Mesenchymal stem cell (in vitro differentiated cells and primary cell): ENCODE measurements around the gene MLLT3.
"Not testable (repeated sequence)": the region's sequence is repeated elsewhere in the genome, so short reads cannot be mapped to it uniquely, and the experiment has no call there.

Source experiments
- DNase-seq: peaks from one replicate; pipeline ENCODE4 v3.0.0-alpha.2; 2013
- H2AFZ ChIP-seq: one replicate; pipeline ENCODE4 v1.6.1; 2013; ENCODE audit warnings: low read depth, mild to moderate bottlenecking, control low read depth, inconsistent platforms, low read length, moderate library complexity
- H2AK5ac ChIP-seq: 2 replicates; pipeline ENCODE4 v1.6.1; 2013; ENCODE audit warnings: low read length, moderate library complexity, mild to moderate bottlenecking, inconsistent platforms; ENCODE audit not compliant: severe bottlenecking
- H2BK120ac ChIP-seq: one replicate; pipeline ENCODE4 v1.6.1; 2013; ENCODE audit warnings: low read depth, mild to moderate bottlenecking, inconsistent platforms, low read length, moderate library complexity
- H2BK12ac ChIP-seq, 2 experiments: one replicate each; pipeline ENCODE4 v1.6.1; 2013; ENCODE audit warnings: inconsistent platforms in 2 of 2, low read length in 2 of 2, mild to moderate bottlenecking in 2 of 2, moderate library complexity in 2 of 2, control low read depth in 1 of 2
- H2BK15ac ChIP-seq: one replicate; pipeline ENCODE4 v1.6.1; 2013; ENCODE audit warnings: mild to moderate bottlenecking, low read depth, inconsistent platforms; ENCODE audit not compliant: poor library complexity, severe bottlenecking
- H2BK5ac ChIP-seq: 2 replicates; pipeline ENCODE4 v1.6.1; 2013; ENCODE audit warnings: low read depth, mild to moderate bottlenecking, low read length, control low read depth, inconsistent platforms; ENCODE audit not compliant: poor library complexity, severe bottlenecking
- H3K14ac ChIP-seq, 2 experiments: one replicate each; pipeline ENCODE4 v1.6.1; 2013; ENCODE audit warnings: inconsistent platforms in 2 of 2, low read length in 2 of 2, control low read depth in 1 of 2, mild to moderate bottlenecking in 1 of 2, moderate library complexity in 1 of 2
- H3K18ac ChIP-seq, 2 experiments: one replicate each; pipeline ENCODE4 v1.6.1; 2013; ENCODE audit warnings: inconsistent platforms in 2 of 2, low read length in 2 of 2, control low read depth in 1 of 2, low read depth in 1 of 2, mild to moderate bottlenecking in 1 of 2
- H3K23ac ChIP-seq, 2 experiments: one replicate each; pipeline ENCODE4 v1.6.1; 2013; ENCODE audit warnings: inconsistent platforms in 2 of 2, low read length in 2 of 2, mild to moderate bottlenecking in 2 of 2, moderate library complexity in 2 of 2, control low read depth in 1 of 2
- H3K27ac ChIP-seq: 2 replicates; pipeline ENCODE4 v1.5.1; 2013; ENCODE audit warnings: mild to moderate bottlenecking, moderate library complexity, low read length, control low read depth, inconsistent platforms; ENCODE audit not compliant: poor library complexity, severe bottlenecking
- H3K27me3 ChIP-seq, 2 experiments: 2 replicates each; pipeline versions ENCODE4 v1.6.1 to v1.7.0; 2013; ENCODE audit warnings: low read length in 2 of 2, mild to moderate bottlenecking in 2 of 2, moderate library complexity in 2 of 2, control low read depth in 1 of 2, inconsistent platforms in 1 of 2; ENCODE audit not compliant: control insufficient read depth in 1 of 2, insufficient read depth in 1 of 2
- H3K36me3 ChIP-seq, 2 experiments: 2 replicates each; pipeline versions ENCODE4 v1.6.1 to v1.7.0; 2013; ENCODE audit warnings: low read length in 2 of 2, control low read depth in 1 of 2, inconsistent platforms in 1 of 2, low read depth in 1 of 2, mild to moderate bottlenecking in 1 of 2; ENCODE audit not compliant: insufficient read depth in 2 of 2, control insufficient read depth in 1 of 2
- H3K4ac ChIP-seq, 2 experiments: one replicate each; pipeline ENCODE4 v1.6.1; 2013; ENCODE audit warnings: inconsistent platforms in 2 of 2, low read length in 2 of 2, mild to moderate bottlenecking in 2 of 2, moderate library complexity in 2 of 2, control low read depth in 1 of 2, low read depth in 1 of 2
- H3K4me1 ChIP-seq: 2 replicates; pipeline ENCODE4 v1.6.1; 2013; ENCODE audit warnings: low read depth, low read length, control low read depth; ENCODE audit not compliant: control insufficient read depth, insufficient read depth
- H3K4me2 ChIP-seq: 2 replicates; pipeline ENCODE4 v1.6.1; 2013; ENCODE audit warnings: low read length, mild to moderate bottlenecking, inconsistent platforms; ENCODE audit not compliant: poor library complexity, severe bottlenecking
- H3K4me3 ChIP-seq, 2 experiments: 2 replicates each; pipeline versions ENCODE4 v1.5.1 to v1.7.0; 2013; ENCODE audit warnings: low read length in 2 of 2, mild to moderate bottlenecking in 2 of 2, control low read depth in 1 of 2, low read depth in 1 of 2; ENCODE audit not compliant: insufficient read depth in 1 of 2
- H3K79me1 ChIP-seq: replicated peaks from 2 replicates; pipeline ENCODE4 v1.6.1; 2013; ENCODE audit warnings: mild to moderate bottlenecking, control low read depth, low read length, inconsistent platforms; ENCODE audit not compliant: poor library complexity, severe bottlenecking
- H3K9ac ChIP-seq: 2 replicates; pipeline ENCODE4 v1.7.0; 2013; ENCODE audit warnings: mild to moderate bottlenecking, low read length, moderate library complexity
- H3K9me3 ChIP-seq: 2 replicates; pipeline ENCODE4 v1.7.0; 2013; ENCODE audit warnings: mild to moderate bottlenecking, low read length; ENCODE audit not compliant: control insufficient read depth
- H4K8ac ChIP-seq: one replicate; pipeline ENCODE4 v1.6.1; 2013; ENCODE audit warnings: inconsistent platforms, mild to moderate bottlenecking, low read length, moderate library complexity
- H4K91ac ChIP-seq: one replicate; pipeline ENCODE4 v1.6.1; 2013; ENCODE audit warnings: mild to moderate bottlenecking, low read length, inconsistent platforms
- WGBS: methylation state at CpG from one replicate; pipeline ENCODE4 v1.1.7; 2013; ENCODE audit warnings: mixed read lengths; 5-methylcytosine and 5-hydroxymethylcytosine counted together

Gene MLLT3

GRCh38 chr9:20658246-20658667, 36.0 kb upstream of the MLLT3 start:
- not testable (repeated sequence) for H3K36me3 ChIP-seq, H2AK5ac ChIP-seq, H3K4me1 ChIP-seq, H2BK15ac ChIP-seq, H4K8ac ChIP-seq, H2BK12ac ChIP-seq, H3K27ac ChIP-seq, H2BK5ac ChIP-seq, H3K79me1 ChIP-seq, DNase-seq, H2AFZ ChIP-seq, H3K9me3 ChIP-seq, H3K27me3 ChIP-seq, H3K23ac ChIP-seq
- 0% methylated on average over 10 of the region's 27 CpGs for WGBS
- Histone ChIP-seq H2BK120ac (peak overlapping the region; percentile 19), H3K18ac (peak overlapping the region in 1 of 2 experiments; percentile 73), H3K9ac (peak overlapping the region; percentile 66), H3K14ac (peak overlapping the region in 1 of 2 experiments; percentile 41), H3K4me3 (peak overlapping the region; percentile 62 to 71), H4K91ac (peak overlapping the region; percentile 89), H3K4me2 (peak overlapping the region; percentile 6), H3K4ac (peak overlapping the region in 1 of 2 experiments; percentile 73)

GRCh38 chr9:20651939-20652338, 29.6 kb upstream of the MLLT3 start:
- no peak overlapping the region for H3K4me2 ChIP-seq
- no peak overlapping the region for H3K14ac ChIP-seq
- no peak overlapping the region for H2BK12ac ChIP-seq
- H2AK5ac ChIP-seq, result no peak overlapping the region
- no peaks in the 10 kb centered on the region for H3K4me1 ChIP-seq
- no peaks in the 10 kb centered on the region for H3K36me3 ChIP-seq
- H3K27ac ChIP-seq, result no peak overlapping the region
- no peak overlapping the region for H3K23ac ChIP-seq
- no peaks in the 10 kb centered on the region for H3K27me3 ChIP-seq
- H3K79me1 ChIP-seq, result no peaks in the 10 kb centered on the region
- H3K9ac ChIP-seq, result no peak overlapping the region
- no peak overlapping the region for H2BK120ac ChIP-seq
- no peak overlapping the region for H2AFZ ChIP-seq
- H3K18ac ChIP-seq, result no peak overlapping the region
- 88% methylated on average over 4 of the region's 4 CpGs for WGBS
- no peak overlapping the region for H2BK5ac ChIP-seq
- no peak overlapping the region for H3K4ac ChIP-seq
- H3K9me3 ChIP-seq, result no peaks in the 10 kb centered on the region
- H4K8ac ChIP-seq, result no peak overlapping the region
- no peak overlapping the region for H3K4me3 ChIP-seq
- DNase-seq, result no peak
- H4K91ac ChIP-seq, result no peak overlapping the region
- H2BK15ac ChIP-seq, result no peak overlapping the region

GRCh38 chr9:20650750-20651299, 28.5 kb upstream of the MLLT3 start:
- H3K4me2 ChIP-seq, result no peak overlapping the region
- H4K91ac ChIP-seq, result no peak overlapping the region
- no peaks in the 10 kb centered on the region for H3K9me3 ChIP-seq
- H3K79me1 ChIP-seq, result no peaks in the 10 kb centered on the region
- no peak overlapping the region for H3K18ac ChIP-seq
- no peaks in the 10 kb centered on the region for H3K36me3 ChIP-seq
- H2AK5ac ChIP-seq, result no peak overlapping the region
- H3K27ac ChIP-seq, result no peak overlapping the region
- no peaks in the 10 kb centered on the region for H3K4me1 ChIP-seq
- H2BK120ac ChIP-seq, result no peak overlapping the region
- H2BK5ac ChIP-seq, result no peak overlapping the region
- no peak overlapping the region for H3K14ac ChIP-seq
- H2AFZ ChIP-seq, result no peak overlapping the region
- 81% methylated on average over 2 of the region's 4 CpGs for WGBS
- H3K4me3 ChIP-seq, result no peak overlapping the region
- H3K23ac ChIP-seq, result no peak overlapping the region
- no peaks in the 10 kb centered on the region for H3K27me3 ChIP-seq
- H4K8ac ChIP-seq, result no peak overlapping the region
- no peak overlapping the region for H3K9ac ChIP-seq
- no peak overlapping the region for H2BK12ac ChIP-seq
- DNase-seq, result no peak
- no peak overlapping the region for H2BK15ac ChIP-seq
- H3K4ac ChIP-seq, result no peak overlapping the region

GRCh38 chr9:20650313-20650712, 28.0 kb upstream of the MLLT3 start:
- no peaks in the 10 kb centered on the region for H3K36me3 ChIP-seq
- no peak overlapping the region for H4K8ac ChIP-seq
- H3K14ac ChIP-seq, result no peak overlapping the region
- no peaks in the 10 kb centered on the region for H3K79me1 ChIP-seq
- no peak overlapping the region for H2AFZ ChIP-seq
- no peak overlapping the region for H3K18ac ChIP-seq
- DNase-seq, result no peak
- no peak overlapping the region for H2AK5ac ChIP-seq
- H3K4ac ChIP-seq, result no peak overlapping the region
- H2BK12ac ChIP-seq, result no peak overlapping the region
- H2BK15ac ChIP-seq, result no peak overlapping the region
- no peaks in the 10 kb centered on the region for H3K4me1 ChIP-seq
- no peak overlapping the region for H4K91ac ChIP-seq
- H3K9ac ChIP-seq, result no peak overlapping the region
- no peak overlapping the region for H3K27ac ChIP-seq
- WGBS, result 100% methylated on average over 4 of the region's 4 CpGs
- no peak overlapping the region for H2BK5ac ChIP-seq
- no peaks in the 10 kb centered on the region for H3K27me3 ChIP-seq
- no peak overlapping the region for H3K4me2 ChIP-seq
- H3K9me3 ChIP-seq, result no peaks in the 10 kb centered on the region
- no peak overlapping the region for H3K4me3 ChIP-seq
- no peak overlapping the region for H3K23ac ChIP-seq
- H2BK120ac ChIP-seq, result no peak overlapping the region
